GM12872 (cell line): Measurements from ENCODE around the gene MYO6.
A peak's percentile ranks its signal among the peaks of the same experiment; 100 is the strongest.

Experiments
- CTCF ChIP-seq: IDR thresholded peaks from 3 replicates; pipeline ENCODE4 v1.5.1; 2011; ENCODE audit warnings: low read depth, mild to moderate bottlenecking, low read length, moderate library complexity; ENCODE audit not compliant: insufficient read depth

The MYO6 gene

GRCh38 chr6:75850026-75850833 lies 101.2 kb downstream of the MYO6 start:
- no peak for TF ChIP-seq CTCF

- no peak for TF ChIP-seq CTCF
Measured at GRCh38 chr6:75852721-75853120, 103.7 kb downstream of the MYO6 start.

- no peak for TF ChIP-seq CTCF
Measured at GRCh38 chr6:75853806-75854205, 104.8 kb downstream of the MYO6 start.

GRCh38 chr6:75855052-75855451 lies 106.0 kb downstream of the MYO6 start:
- peak; percentile 55; the same call in 2 of the 3 replicates for TF ChIP-seq CTCF

- TF ChIP-seq CTCF, result no peak
Measured at GRCh38 chr6:75856902-75857301, 107.9 kb downstream of the MYO6 start.

- no peak for TF ChIP-seq CTCF
Measured at GRCh38 chr6:75863001-75863400, 114.0 kb downstream of the MYO6 start.

GRCh38 chr6:75863784-75864183 lies 114.7 kb downstream of the MYO6 start:
- no peak for TF ChIP-seq CTCF
